ENCODE results near the gene ZMYND19. TPM values are rescaled to one million over a fixed set of nuclear protein-coding genes. Genes with fewer than 3 reads are reported as not detected.
"Not testable (repeated sequence)": the region's sequence is repeated elsewhere in the genome, so short reads cannot be mapped to it uniquely, and the experiment has no call there.

ZMYND19 gene
- total RNA-seq, 1 donor from 2014 or later: 14.2 TPM

DNA sequence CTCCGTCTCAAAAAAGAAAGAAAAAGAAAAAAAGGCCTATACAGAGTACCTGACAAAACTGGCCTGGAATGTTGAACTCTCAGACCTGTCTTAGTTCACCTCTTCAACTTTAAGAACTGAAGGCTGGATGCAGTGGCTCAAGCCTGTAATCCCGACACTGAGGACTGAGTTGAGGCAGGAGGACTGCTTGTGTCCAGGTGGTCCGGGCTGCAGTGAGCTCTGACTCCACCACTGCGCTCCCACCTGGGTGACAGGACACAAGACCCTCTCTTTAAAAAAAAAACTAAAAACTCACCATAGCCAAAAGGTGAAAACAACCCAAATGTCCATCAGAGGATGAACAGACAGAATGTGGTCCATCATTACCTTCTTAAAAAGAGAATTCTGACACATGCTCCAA, 32.2 kb downstream of the ZMYND19 start:
- no peak for DNase-seq (ENCODE audit: low spot score)

DNA sequence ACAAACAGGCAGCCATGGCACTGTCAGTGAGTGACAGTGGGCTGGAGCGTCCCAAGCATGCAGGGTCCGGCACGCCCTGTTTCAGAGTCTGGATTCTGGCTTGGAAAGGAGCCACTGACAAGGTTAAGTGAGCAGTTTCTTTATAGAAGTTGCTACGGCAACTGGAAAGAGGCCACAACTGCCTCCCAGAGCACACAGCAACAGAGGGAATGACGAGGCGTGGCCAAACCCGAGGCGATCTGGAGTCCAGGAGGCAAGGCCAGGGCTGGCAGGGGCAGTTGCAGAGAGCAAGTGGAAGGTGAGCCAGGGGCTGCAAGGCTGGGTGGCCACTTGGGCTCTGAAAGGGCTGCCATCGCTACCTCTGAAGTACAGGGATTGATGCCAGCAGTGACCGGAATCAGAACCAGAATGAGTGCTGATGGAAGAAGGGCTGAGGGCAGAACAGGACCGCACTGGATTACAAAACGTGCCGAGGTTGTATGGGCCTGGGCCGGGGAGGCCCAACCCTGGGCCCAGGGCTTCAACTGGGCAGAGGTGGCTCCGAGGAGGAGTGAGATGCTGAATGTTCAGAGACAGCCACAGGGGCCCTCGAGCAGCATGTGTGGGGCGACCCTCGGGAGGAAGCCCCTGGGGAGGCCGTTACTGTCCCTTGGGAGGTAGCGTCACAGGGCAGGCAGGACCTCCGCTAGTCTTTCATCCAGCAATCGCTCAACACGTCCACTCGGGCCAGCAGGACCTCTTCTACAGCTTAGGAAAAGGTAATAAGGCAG, 34.1 kb downstream of the ZMYND19 start:
- no peak for DNase-seq (ENCODE audit: low spot score)

DNA sequence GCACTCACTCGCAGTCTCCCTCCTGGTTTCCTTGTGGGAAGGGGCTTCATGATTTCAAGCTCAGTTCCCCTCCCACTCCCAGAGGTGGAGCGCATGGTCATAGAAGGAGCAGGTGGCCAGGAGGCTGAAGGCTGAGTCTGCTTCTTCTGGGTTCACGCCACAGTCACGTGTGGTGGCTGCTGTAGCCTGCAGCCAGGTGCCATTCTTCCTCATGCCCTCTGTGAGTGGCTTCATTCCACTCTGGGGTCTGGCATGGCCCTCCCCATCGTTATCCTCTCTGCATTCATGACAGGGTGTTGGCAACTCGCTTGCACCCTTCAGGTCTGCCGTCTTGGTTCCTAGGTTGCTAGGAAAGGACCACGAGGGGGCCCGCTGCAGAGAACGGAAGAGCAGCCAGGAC, 35.1 kb downstream of the ZMYND19 start:
- no peak for DNase-seq (ENCODE audit: low spot score)

DNA sequence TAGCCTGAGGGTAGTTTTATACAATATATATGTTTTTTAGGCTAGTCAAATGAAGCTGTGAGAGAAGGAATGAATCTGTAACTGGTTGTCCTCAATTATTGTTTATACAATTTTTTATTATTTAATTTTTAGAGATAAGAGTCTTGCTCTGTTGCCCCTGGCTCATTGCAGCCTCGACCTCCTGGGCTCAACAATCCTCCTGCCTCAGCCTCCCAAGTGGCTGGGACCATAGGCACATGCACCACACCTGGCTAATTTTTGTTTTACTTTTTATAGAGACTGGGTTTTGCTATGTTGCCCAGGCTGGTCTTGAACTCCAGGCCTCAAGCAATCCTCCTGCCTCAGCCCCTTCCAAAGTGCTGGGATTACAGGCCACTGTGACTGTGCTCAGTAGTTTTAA, 36.0 kb downstream of the ZMYND19 start:
- DNase-seq (ENCODE audit: low spot score): no peak

DNA sequence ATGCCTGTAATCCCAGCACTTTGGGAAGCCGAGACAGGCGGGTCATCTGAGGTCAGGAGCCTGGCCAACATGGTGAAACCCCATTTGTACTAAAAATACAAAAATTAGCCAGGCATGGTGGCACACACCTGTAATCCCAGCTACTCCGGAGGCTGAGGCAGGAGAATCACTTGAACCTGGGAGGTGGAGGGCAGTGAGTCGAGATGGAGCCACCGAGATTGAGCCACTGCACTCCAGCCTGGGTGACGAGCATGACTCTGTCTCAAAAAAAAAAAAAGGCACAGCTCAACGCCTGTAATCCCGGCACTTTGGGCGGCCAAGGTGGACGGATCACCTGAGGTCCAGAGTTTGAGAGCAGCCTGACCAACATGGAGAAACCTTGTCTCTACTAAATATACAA, 36.7 kb downstream of the ZMYND19 start:
- not testable (repeated sequence) for DNase-seq (ENCODE audit: low spot score)

DNA sequence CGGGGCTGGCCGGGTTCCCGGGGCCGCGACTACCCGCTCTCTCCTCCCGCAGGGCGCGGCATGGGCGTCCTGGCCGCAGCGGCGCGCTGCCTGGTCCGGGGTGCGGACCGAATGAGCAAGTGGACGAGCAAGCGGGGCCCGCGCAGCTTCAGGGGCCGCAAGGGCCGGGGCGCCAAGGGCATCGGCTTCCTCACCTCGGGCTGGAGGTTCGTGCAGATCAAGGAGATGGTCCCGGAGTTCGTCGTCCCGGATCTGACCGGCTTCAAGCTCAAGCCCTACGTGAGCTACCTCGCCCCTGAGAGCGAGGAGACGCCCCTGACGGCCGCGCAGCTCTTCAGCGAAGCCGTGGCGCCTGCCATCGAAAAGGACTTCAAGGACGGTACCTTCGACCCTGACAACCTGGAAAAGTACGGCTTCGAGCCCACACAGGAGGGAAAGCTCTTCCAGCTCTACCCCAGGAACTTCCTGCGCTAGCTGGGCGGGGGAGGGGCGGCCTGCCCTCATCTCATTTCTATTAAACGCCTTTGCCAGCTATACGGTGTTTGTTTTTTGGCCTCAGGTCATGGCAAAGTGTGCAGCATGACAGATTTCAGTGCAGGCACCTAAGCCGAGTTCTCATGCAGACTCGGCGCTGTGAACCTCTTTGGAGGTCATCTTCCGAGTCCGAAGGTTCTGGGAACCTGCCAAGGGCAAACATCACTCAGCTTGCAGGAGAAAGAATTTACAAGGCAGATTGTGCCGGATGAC, 38.1 kb downstream of the ZMYND19 start:
- no peak for DNase-seq (ENCODE audit: low spot score)

DNA sequence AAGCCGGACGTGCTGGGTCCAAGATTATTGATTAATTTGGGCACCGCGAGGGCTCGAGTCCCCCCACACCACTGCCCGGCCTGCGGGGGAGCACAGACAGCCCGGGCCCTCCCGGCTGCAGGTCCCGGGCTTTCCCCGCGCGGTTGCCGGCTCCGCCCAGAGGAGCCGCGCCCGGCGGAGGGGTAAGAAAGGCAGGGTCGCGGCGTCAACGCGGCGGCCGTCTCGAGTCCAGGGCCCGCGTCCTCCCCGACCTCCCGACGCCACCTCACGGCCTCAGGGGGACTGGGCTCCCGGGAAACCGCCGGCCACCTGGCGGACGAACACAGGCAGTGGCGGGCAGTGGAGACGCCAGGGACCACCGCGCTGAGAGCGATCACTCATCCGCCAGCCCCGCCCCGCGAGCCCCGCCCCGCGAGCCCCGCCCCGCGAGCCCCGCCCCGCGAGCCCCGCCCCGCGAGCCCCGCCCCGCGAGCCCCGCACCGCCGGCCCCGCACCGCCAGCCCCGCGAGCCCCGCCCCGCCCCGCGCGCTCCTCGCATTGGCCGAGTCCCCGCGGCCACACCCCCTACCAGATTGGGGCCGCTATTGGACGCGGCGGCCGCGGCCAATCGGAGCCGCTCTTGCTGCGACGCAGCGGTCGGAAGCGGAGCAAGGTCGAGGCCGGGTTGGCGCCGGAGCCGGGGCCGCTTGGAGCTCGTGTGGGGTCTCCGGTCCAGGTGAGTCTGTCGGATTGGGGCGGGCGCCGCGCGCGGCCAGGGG, 38.9 kb downstream of the ZMYND19 start, which contains the start of gene MRPL41:
Gene MRPL41, plus strand, starts transcription at position 616 of the 758 bp plus-strand sequence. CDS start 203 bp downstream, outside the sequence.
- peak; percentile 89 for DNase-seq (ENCODE audit: low spot score)

DNA sequence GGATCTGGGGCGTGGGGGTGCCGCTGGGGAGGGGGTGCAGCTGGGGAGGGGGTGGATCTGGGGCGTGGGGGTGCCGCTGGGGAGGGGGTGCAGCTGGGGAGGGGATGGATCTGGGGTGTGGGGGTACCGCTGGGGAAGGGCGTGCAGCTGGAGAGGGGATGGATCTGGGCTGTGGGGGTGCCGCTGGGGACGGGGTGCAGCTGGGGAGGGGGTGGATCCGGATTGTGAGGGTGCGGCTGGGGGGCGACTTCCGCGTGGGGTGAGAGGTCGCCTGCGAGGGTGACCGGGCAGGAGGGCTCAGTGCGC, 39.4 kb downstream of the ZMYND19 start:
- DNase-seq (ENCODE audit: low spot score): not testable (repeated sequence)

DNA sequence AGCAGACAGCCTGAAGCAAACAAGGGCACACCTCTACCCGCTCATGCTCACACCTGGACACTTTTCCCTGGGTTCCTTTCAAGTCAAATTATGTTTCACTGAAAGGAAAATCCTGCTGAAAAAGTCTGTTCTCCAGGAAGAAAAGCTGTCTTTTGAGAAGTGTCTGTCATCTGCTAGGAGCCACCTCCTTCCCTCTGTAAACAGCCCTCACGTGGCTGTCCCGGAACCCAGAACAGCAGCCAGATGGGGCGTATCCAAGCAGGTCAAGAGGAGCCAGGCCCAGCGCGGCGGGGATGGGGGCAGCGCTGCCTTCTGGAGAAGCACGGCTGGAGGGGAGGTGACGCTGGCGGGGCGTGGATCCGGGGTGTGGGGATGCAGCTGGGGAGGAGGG, 40.1 kb downstream of the ZMYND19 start, which contains the start of gene PNPLA7:
Gene PNPLA7, minus strand, starts transcription at position 172 of the 391 bp plus-strand sequence. CDS start 205 bp downstream, outside the sequence.
- DNase-seq (ENCODE audit: low spot score): peak; percentile 90

DNA sequence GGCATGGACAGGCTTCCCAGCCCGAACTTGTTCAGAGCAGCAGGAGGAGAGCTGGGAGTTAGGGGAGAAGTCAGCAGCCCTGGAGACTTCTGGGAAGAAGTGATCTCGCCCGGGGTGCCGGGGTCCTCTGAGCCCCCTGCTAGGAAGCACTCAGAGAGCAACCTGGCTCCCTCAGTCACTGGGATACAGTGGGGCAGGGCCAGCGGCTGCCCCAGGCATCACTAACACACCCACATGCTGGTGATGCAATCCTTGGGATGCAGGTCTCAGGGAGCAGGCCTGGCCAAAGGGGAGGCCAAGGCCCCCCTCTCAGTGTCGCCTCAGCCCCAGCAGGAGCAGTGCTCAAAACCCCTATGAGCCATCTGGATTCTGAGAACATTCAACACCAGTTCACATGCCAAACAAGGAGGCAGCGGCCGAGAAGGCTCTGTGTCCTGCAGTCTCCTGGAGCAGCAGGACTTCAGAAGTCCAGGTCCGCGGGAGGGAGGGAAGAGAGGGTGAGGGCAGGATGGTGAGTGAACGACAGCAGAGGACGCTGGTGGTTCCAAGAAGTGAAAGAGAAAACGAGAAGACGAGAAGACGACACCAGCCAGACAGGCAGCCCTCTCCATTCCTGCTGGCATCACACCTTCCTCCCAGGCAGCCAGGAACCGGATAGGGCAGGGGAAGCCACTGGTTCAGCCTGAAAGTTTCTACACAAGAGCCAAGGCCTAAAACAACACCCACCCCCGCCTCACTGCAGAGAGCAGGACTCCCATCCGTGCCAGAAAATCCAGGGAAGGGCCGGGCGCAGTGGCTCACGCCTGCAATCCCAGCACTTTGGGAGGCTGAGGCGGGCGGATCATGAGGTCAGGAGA, 42.4 kb downstream of the ZMYND19 start:
- peak; percentile 12 for DNase-seq (ENCODE audit: low spot score)

DNA sequence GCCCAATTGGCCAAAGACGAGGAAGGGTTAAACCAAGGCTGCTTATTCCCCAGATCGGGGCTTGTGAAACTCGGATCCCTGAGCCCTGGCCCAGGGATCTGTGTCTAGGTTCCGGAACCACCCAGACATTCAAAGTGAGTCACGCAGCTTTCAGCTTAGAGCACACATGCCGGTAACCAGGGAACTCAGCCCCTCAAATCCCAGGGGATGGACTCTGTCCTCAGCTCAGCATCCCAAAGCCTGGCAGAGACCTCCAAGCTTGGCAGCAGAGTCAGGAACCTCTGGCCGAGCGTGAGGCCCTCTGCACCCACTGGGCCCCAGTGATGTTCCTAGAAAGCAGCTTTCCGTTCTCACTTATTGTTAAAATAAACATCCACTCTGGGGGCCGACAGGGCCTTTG, 45.2 kb downstream of the ZMYND19 start:
- peak; percentile 84 for DNase-seq (ENCODE audit: low spot score)

DNA sequence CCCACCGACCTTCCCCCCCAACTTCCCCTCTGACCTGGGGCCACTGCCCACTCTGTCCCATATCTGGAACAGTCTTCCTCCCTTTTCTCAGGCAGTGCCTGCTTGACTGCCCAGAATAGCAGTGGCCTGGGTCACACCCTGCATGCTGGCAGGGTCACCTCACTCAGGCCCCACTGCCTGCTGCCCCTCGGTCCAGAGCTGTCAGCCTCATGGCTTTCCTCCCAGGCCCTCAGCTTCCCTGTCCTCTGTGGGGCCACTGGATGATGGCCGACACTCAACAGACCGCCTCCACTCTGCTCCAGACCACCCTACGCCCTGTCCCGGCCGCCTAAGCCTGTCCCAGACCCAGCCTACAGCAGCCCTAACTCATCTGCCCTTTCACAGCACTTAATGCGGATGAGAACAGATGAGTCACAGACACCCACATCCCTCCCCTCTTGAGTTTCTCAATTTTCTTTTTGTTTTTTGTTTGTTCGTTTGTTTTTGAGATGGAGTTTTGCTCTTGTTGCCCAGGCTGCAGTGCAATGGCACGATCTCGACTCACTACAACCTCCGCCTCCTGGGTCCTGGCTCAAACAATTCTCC, 46.0 kb downstream of the ZMYND19 start:
- peak; percentile 59 for DNase-seq (ENCODE audit: low spot score)

DNA sequence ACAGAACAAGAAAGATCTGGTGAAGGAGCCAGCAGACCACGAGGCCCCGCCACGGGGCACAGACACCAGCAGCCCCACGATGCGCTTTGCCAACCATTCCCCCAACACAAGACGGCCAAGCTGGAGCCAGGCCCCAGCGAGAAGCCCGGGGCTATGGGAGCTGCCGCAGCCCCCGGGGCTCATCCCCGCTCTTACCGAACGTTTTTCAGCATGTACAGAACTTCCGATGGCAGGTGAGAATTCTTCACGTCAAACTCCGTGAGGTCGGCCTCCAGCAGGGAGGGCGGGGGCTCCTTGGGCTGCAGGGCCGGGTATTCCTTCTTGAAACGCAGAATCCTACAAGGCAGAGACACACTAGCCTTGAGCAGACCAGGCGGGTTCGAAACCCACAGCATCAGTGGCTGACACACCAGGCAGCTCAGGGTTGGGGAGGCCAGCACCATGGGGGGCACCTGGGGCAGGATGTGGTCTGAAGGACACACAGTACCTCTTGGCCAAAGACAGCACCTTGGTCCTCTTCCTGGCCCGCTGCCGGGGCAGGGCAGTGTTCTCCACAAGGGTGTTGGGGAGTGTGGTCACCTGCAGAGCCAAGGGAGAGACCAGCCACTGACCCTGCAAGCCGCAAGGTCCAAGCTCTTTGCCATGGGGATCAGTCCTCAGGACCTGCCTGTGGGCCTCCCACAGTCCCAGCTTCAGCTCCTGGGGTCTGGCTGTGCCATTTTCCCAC, 46.9 kb downstream of the ZMYND19 start:
- no peak for DNase-seq (ENCODE audit: low spot score)

DNA sequence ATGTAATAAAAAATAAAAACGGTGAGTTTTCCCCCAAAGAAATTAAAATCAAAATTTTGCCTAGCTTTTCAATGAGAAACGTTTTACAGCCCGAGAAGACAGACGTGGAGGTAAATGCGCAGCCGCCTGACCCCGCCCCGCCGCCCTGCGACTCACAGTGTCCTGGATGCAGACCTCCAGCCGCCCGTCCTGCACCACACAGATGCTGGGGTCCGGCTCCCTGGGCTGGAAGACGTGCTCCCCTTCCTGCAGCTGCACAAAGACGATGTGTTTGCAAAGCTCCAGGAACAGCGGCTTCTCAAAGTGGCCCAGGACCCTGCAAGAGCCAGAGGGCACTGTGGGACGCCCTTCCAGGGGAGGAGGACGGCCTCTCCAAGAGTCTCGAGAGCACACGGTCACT, 47.8 kb downstream of the ZMYND19 start:
- DNase-seq (ENCODE audit: low spot score): no peak

DNA sequence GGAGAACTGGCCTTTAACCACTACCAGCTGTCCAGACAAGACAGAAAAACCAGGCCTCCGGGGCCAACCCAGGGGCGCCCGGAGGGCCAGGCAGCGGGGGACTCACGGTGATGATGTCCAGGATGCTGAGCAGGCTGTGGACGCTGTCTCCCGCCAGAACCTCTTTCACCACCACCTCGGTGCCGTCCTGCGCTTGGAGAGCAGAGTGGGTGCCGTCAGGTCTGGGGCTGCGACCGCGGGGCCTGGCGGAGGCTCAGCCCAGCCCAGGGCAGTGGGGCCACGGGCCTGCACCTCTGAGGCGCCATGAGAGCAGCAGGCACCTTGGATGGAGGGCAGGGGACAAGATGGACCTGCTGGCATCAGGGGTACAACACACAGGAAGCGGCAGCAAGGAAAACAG, 49.8 kb downstream of the ZMYND19 start:
- no peak for DNase-seq (ENCODE audit: low spot score)

DNA sequence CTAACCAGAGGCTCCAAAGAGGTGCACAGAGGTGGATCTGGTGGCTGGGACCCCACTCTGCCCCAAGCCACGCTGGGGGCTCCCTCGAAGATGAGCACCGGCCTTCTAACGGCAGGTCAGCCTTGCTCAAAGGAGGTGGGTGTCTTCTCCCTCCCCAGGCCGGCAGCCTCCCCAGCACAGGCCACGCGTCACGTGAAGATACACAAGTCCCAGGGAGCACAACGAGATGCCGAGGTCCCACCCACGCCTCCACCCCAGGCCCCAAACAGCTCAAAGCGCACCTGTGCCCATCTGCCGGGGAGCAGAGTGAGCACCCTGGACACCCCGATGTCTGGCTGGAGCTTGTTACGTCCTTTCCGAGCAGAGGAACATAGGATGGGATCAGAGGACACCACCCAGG, 52.3 kb downstream of the ZMYND19 start:
- no peak for DNase-seq (ENCODE audit: low spot score)

DNA sequence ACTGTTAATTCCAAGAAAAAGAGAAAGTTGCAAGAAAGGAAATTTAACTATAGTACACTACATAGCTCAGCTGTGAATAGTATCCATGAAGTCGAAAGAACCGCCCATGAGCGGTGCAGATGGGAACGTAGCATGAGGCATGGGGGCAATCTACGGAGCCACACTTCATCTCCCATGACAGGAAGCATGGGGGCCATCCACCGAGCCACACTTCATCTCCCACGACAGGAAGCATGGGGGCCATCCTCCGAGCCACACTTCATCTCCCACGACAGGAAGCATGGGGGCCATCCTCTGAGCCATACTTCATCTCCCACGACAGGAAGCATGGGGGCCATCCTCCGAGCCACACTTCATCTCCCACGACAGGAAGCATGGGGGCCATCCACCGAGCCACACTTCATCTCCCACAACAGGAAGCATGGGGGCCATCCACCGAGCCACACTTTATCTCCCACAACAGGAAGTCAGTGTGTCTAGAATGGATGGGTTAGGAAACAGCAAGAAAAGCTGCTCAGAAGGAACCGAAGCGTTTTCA, 53.6 kb downstream of the ZMYND19 start:
- not testable (repeated sequence) for DNase-seq (ENCODE audit: low spot score)

DNA sequence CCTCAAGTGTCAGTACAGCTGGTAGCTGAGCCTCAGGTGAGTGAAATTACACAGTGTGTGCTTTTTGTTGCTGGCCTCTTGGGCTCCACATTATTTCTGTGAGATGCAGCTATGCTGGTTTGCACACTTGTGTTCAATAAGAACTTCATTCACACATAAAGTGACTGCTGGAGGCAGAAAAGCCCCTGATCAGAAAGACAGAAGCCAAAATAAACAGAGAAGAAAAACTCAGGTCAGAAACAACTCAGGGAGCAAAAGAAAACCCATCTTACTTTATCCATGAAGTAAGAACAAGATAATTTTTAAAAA, 55.2 kb downstream of the ZMYND19 start:
- no peak for DNase-seq (ENCODE audit: low spot score)

DNA sequence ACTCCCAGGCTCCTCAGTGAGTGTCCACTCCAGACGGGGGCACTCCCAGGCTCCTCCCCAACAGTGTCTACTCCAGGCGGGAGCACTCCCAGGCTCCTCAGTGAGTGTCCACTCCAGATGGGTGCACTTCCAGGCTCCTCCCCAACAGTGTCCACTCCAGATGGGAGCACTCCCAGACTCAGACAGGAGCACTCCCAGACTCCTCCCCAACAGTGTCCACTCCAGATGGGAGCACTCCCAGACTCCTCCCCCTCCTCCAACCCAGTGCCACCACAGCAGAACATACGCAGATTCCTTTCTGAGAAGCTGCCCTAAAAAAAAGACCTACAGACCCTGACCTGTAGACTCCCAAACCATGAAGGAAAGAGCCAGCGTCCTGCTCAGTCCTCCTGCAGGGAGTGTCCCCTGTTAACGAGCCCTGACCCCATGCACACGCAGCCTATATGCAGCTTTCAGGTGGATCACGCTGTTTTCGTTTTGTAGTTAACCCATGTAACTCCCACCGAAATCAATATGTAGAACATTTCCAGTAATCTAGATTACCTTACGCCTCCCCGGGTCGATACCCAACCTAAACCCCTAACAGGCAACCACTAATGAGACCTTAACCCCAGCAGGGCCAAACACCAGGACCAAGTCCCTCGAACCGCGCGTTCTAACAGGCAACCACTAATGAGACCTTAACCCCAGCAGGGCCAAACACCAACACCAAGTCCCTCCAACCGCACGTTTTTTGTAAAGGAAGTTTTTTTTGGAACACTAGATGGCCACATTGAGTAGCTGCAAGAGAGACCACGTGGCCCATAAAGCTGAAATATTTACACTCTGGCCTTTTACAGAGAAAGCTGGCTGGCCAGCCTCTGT, 55.8 kb downstream of the ZMYND19 start:
- DNase-seq (ENCODE audit: low spot score): peak; percentile 81

Measured in umbilical cord (tissue), 2 donors.